Measurements from ENCODE around the gene TPPP.

The TPPP gene

GRCh38 chr5:676699-677076, 16.5 kb downstream of the TPPP start:
- peak; percentile 18 for DNase-seq

GRCh38 chr5:675871-676698, 17.1 kb downstream of the TPPP start:
- peak; percentile 17 for DNase-seq

- no peak for DNase-seq
Measured at GRCh38 chr5:675111-675870, 17.9 kb downstream of the TPPP start.

GRCh38 chr5:674630-675011, 18.5 kb downstream of the TPPP start:
- no peak for DNase-seq

- DNase-seq = no peak
Measured at GRCh38 chr5:673831-674629, 19.1 kb downstream of the TPPP start.

- DNase-seq = no peak
Measured at GRCh38 chr5:673161-673830, 19.9 kb downstream of the TPPP start.

GRCh38 chr5:672329-673160, 20.6 kb downstream of the TPPP start:
- DNase-seq = peak; percentile 71

GRCh38 chr5:671459-672328, 21.5 kb downstream of the TPPP start:
- peak; percentile 80 for DNase-seq

GRCh38 chr5:670396-671270, 22.5 kb downstream of the TPPP start:
- no peak for DNase-seq

GRCh38 chr5:669842-670395, 23.2 kb downstream of the TPPP start:
- DNase-seq = no peak

- peak; percentile 73 for DNase-seq
Measured at GRCh38 chr5:669111-669841, 23.9 kb downstream of the TPPP start.

- DNase-seq = no peak
Measured at GRCh38 chr5:668283-668995, 24.7 kb downstream of the TPPP start.

GRCh38 chr5:666816-667498, 26.2 kb downstream of the TPPP start:
- no peak for DNase-seq

GRCh38 chr5:665956-666711, 27.0 kb downstream of the TPPP start:
- DNase-seq = no peak

- no peak for DNase-seq
Measured at GRCh38 chr5:665541-665955, 27.6 kb downstream of the TPPP start.

- DNase-seq = no peak
Measured at GRCh38 chr5:664994-665360, 28.2 kb downstream of the TPPP start.

Measured in stimulated activated CD8-positive, alpha-beta memory T cell treated with anti-CD3 and anti-CD28 coated beads, Interleukin-4, amount 100 ng/mL, for 48 hours (primary cell).